Breast epithelium (tissue), 4 donors: ENCODE results near the gene WDR37. TPM values are rescaled to one million over a fixed set of nuclear protein-coding genes. Genes with fewer than 3 reads are reported as not detected.

Source experiments
- DNase-seq, 2 donors: peaks; one replicate each; pipeline ENCODE4 v3.0.0-alpha.2; 2019; ENCODE audit warnings: low spot score in 2 of 2
- H3K27ac ChIP-seq, 2 donors: fragments of 200-600 bp; sonication (generic) in 1 of 2; one replicate each; pipeline ENCODE4 v1.5.1; 2016 to 2019; ENCODE audit warnings: mild to moderate bottlenecking in 1 of 2
- H3K27me3 ChIP-seq, 2 donors: fragments of 200-600 bp; sonication (generic) in 1 of 2; one replicate each; pipeline versions ENCODE4 v1.5.1 to v1.6.0; 2017 to 2019; ENCODE audit warnings: control low read depth in 1 of 2, mild to moderate bottlenecking in 1 of 2
- H3K36me3 ChIP-seq: fragments of 200-600 bp; one replicate; pipeline ENCODE4 v1.5.1; 2019
- H3K4me1 ChIP-seq, 2 donors: fragments of 200-600 bp; sonication (generic); one replicate each; pipeline ENCODE4 v1.5.1; 2016 to 2019; ENCODE audit warnings: control low read depth in 1 of 2
- H3K4me3 ChIP-seq, 3 donors: fragments of 200-600 bp; sonication (generic); 1 replicate in 2 of 3; 2 replicates in 1 of 3; pipeline ENCODE4 v1.5.1; 2016 to 2019; ENCODE audit warnings: mild to moderate bottlenecking in 3 of 3, moderate library complexity in 2 of 3
- H3K9me3 ChIP-seq, 2 donors: fragments of 200-600 bp; sonication (generic) in 1 of 2; one replicate each; pipeline ENCODE4 v1.5.1; 2016 to 2019; ENCODE audit warnings: control low read depth in 1 of 2
- CTCF ChIP-seq, 3 donors: fragments of 450-650 bp; IDR thresholded peaks; one replicate each; pipeline ENCODE4 v1.5.1; 2016 to 2017; ENCODE audit warnings: antibody characterized with exemption in 3 of 3, mild to moderate bottlenecking in 3 of 3, moderate library complexity in 3 of 3
- POLR2A ChIP-seq: fragments of 450-650 bp; IDR thresholded peaks from one replicate; pipeline ENCODE4 v1.6.1; 2016; ENCODE audit warnings: antibody characterized with exemption, mild to moderate bottlenecking, moderate library complexity
- POLR2AphosphoS5 ChIP-seq, 3 donors: sonication (generic); formaldehyde crosslinking; IDR thresholded peaks; one replicate each; pipeline ENCODE4 v1.6.1; 2017; ENCODE audit warnings: antibody characterized with exemption in 3 of 3
- intact Hi-C: fragments of 100-400 bp; cut with DNase I; formaldehyde crosslinking; loops from one replicate; pipeline ENCODE4 v1.15.1; 2023; ENCODE audit warnings: low total_unique reads
- total RNA-seq, 3 donors: library from RNA; depleted of rRNA; stranded (reverse); fragments of >200 nt; gene quantifications; one replicate each; pipeline ENCODE4 v1.1.0, GENCODE V29; 2016

The WDR37 gene
- total RNA-seq, 3 donors from 2014 or later: 13.9 to 18.0 (median 14.4) TPM

GRCh38 chr10:1120306-1120705, 64.1 kb downstream of the WDR37 start:
- TF ChIP-seq POLR2AphosphoS5 (IDR thresholded peaks at IDR 0.05) (no peak), CTCF (IDR thresholded peaks at IDR 0.05) (no peak), POLR2A (no peak)
- Histone ChIP-seq H3K4me1 (no peaks in the 10 kb centered on the region), H3K9me3 (no peaks in the 10 kb centered on the region), H3K36me3 (no peaks in the 10 kb centered on the region), H3K27ac (no peak overlapping the region), H3K4me3 (no peak overlapping the region), H3K27me3 (no peaks in the 10 kb centered on the region)
- no peak for DNase-seq
- intact Hi-C loops: no loop called here

GRCh38 chr10:1120801-1121211, 64.6 kb downstream of the WDR37 start:
- TF ChIP-seq POLR2A (no peak), CTCF (IDR thresholded peaks at IDR 0.05) (no peak), POLR2AphosphoS5 (IDR thresholded peaks at IDR 0.05) (no peak)
- H3K36me3 ChIP-seq: no peaks in the 10 kb centered on the region
- no peak overlapping the region for H3K4me3 ChIP-seq
- intact Hi-C loops: no loop called here
- no peaks in the 10 kb centered on the region for H3K27me3 ChIP-seq
- no peaks in the 10 kb centered on the region for H3K9me3 ChIP-seq
- H3K27ac ChIP-seq: no peak overlapping the region
- no peak for DNase-seq
- no peaks in the 10 kb centered on the region for H3K4me1 ChIP-seq

- H3K9me3 ChIP-seq: no peaks in the 10 kb centered on the region
- intact Hi-C loops: no loop called here
- DNase-seq: no peak
- no peaks in the 10 kb centered on the region for H3K4me1 ChIP-seq
- H3K4me3 ChIP-seq: no peak overlapping the region
- no peaks in the 10 kb centered on the region for H3K36me3 ChIP-seq
- no peak for TF ChIP-seq CTCF (IDR thresholded peaks at IDR 0.05)
- no peak for TF ChIP-seq POLR2A
- no peak for TF ChIP-seq POLR2AphosphoS5 (IDR thresholded peaks at IDR 0.05)
- H3K27ac ChIP-seq: no peak overlapping the region
- H3K27me3 ChIP-seq: no peaks in the 10 kb centered on the region
Measured at GRCh38 chr10:1121271-1121970, 65.2 kb downstream of the WDR37 start.

GRCh38 chr10:1122349-1122748, 66.2 kb downstream of the WDR37 start:
- intact Hi-C loops: no loop called here
- Histone ChIP-seq H3K9me3 (no peaks in the 10 kb centered on the region), H3K36me3 (no peaks in the 10 kb centered on the region), H3K27ac (no peak overlapping the region), H3K27me3 (no peaks in the 10 kb centered on the region), H3K4me1 (no peaks in the 10 kb centered on the region), H3K4me3 (no peak overlapping the region)
- no peak for DNase-seq
- TF ChIP-seq POLR2A (no peak), CTCF (IDR thresholded peaks at IDR 0.05) (no peak), POLR2AphosphoS5 (IDR thresholded peaks at IDR 0.05) (no peak)

GRCh38 chr10:1123198-1123597, 67.0 kb downstream of the WDR37 start:
- no peaks in the 10 kb centered on the region for H3K27me3 ChIP-seq
- DNase-seq: no peak
- H3K9me3 ChIP-seq: no peaks in the 10 kb centered on the region
- no peaks in the 10 kb centered on the region for H3K4me1 ChIP-seq
- intact Hi-C loops: no loop called here
- H3K36me3 ChIP-seq: no peaks in the 10 kb centered on the region
- no peak overlapping the region for H3K4me3 ChIP-seq
- no peak overlapping the region for H3K27ac ChIP-seq
- TF ChIP-seq POLR2A (no peak), CTCF (IDR thresholded peaks at IDR 0.05) (no peak), POLR2AphosphoS5 (IDR thresholded peaks at IDR 0.05) (no peak)
